Mesendoderm (in vitro differentiated cells): ENCODE data around the gene NOD1.

Experiments
- DNase-seq: peaks from one replicate; pipeline ENCODE4 v3.0.0; 2013
- H2AK5ac ChIP-seq: 2 replicates; pipeline ENCODE4 v1.6.1; 2013; ENCODE audit warnings: low read length, inconsistent platforms
- H2BK120ac ChIP-seq: 2 replicates; pipeline ENCODE4 v1.6.1; 2013; ENCODE audit warnings: low read depth, mild to moderate bottlenecking, low read length, moderate library complexity, mixed read lengths
- H2BK15ac ChIP-seq: replicated peaks from 2 replicates; pipeline ENCODE4 v1.6.1; 2013; ENCODE audit warnings: low read depth, mild to moderate bottlenecking, moderate library complexity
- H2BK5ac ChIP-seq: 2 replicates; pipeline ENCODE4 v1.6.1; 2013; ENCODE audit warnings: low read length, inconsistent platforms
- H3K18ac ChIP-seq: 2 replicates; pipeline ENCODE4 v1.6.1; 2013; ENCODE audit warnings: mild to moderate bottlenecking, low read length, mixed read lengths
- H3K23ac ChIP-seq: one replicate; pipeline ENCODE4 v1.6.1; 2013; ENCODE audit warnings: low read length
- H3K27ac ChIP-seq: 2 replicates; pipeline ENCODE4 v1.5.1; 2013; ENCODE audit warnings: low read depth, mild to moderate bottlenecking, inconsistent platforms, low read length, moderate library complexity
- H3K27me3 ChIP-seq: 2 replicates; pipeline ENCODE4 v1.6.1; 2013; ENCODE audit warnings: low read length, control low read depth, mild to moderate bottlenecking, inconsistent platforms; ENCODE audit not compliant: insufficient read depth, poor library complexity
- H3K36me3 ChIP-seq: 2 replicates; pipeline ENCODE4 v1.6.1; 2013; ENCODE audit warnings: low read length, inconsistent platforms; ENCODE audit not compliant: control insufficient read depth, insufficient read depth
- H3K4ac ChIP-seq: one replicate; pipeline ENCODE4 v1.6.1; 2013; ENCODE audit warnings: low read depth, mild to moderate bottlenecking, low read length, moderate library complexity
- H3K4me1 ChIP-seq: 2 replicates; pipeline ENCODE4 v1.6.1; 2013; ENCODE audit warnings: low read depth, low read length, inconsistent platforms; ENCODE audit not compliant: control insufficient read depth
- H3K4me2 ChIP-seq: 2 replicates; pipeline ENCODE4 v1.6.1; 2013; ENCODE audit warnings: low read length
- H3K4me3 ChIP-seq: 2 replicates; pipeline ENCODE4 v1.5.1; 2013; ENCODE audit warnings: mild to moderate bottlenecking, low read length
- H3K56ac ChIP-seq: one replicate; pipeline ENCODE4 v1.6.1; 2013; ENCODE audit warnings: low read length
- H3K79me1 ChIP-seq: 2 replicates; pipeline ENCODE4 v1.6.1; 2013; ENCODE audit warnings: low read length, inconsistent platforms
- H3K79me2 ChIP-seq: 2 replicates; pipeline ENCODE4 v1.6.1; 2013; ENCODE audit warnings: mild to moderate bottlenecking, low read length; ENCODE audit not compliant: control insufficient read depth, insufficient read depth
- H3K9ac ChIP-seq: 2 replicates; pipeline ENCODE4 v1.6.1; 2013; ENCODE audit warnings: low read length, inconsistent platforms
- H4K5ac ChIP-seq: one replicate; pipeline ENCODE4 v1.6.1; 2013; ENCODE audit warnings: low read length
- H4K8ac ChIP-seq: one replicate; pipeline ENCODE4 v1.6.1; 2013; ENCODE audit warnings: low read depth, mild to moderate bottlenecking, control low read depth, low read length, moderate library complexity
- WGBS: extraction: QIAGEN DNeasy Blood & Tissue Kit; methylation state at CpG from one replicate; pipeline ENCODE4 v1.1.7; 2013; ENCODE audit warnings: low lambda C conversion rate, missing lambda C conversion rate; ENCODE audit not compliant: insufficient coverage; ENCODE audit errors: extremely low coverage; 5-methylcytosine and 5-hydroxymethylcytosine counted together

Gene NOD1

GRCh38 chr7:30514177-30514576 lies 35.6 kb upstream of the NOD1 start:
- H3K4ac ChIP-seq: no peak overlapping the region
- H3K9ac ChIP-seq: no peak overlapping the region
- H2BK5ac ChIP-seq: no peak overlapping the region
- no peak overlapping the region for H4K8ac ChIP-seq
- no peak overlapping the region for H3K23ac ChIP-seq
- no peak for DNase-seq
- no peak overlapping the region for H2BK120ac ChIP-seq
- H2AK5ac ChIP-seq: no peak overlapping the region
- H3K79me1 ChIP-seq: no peaks in the 10 kb centered on the region
- H4K5ac ChIP-seq: no peak overlapping the region
- H3K4me2 ChIP-seq: no peak overlapping the region
- no peaks in the 10 kb centered on the region for H3K27me3 ChIP-seq
- no peaks in the 10 kb centered on the region for H3K79me2 ChIP-seq
- no peak overlapping the region for H3K27ac ChIP-seq
- H3K56ac ChIP-seq: no peak overlapping the region
- no peak overlapping the region for H3K4me3 ChIP-seq
- H3K36me3 ChIP-seq: no peaks in the 10 kb centered on the region
- no CpG with 5 or more reads among the region's 3 CpGs for WGBS
- H3K18ac ChIP-seq: no peak overlapping the region
- no peak overlapping the region for H2BK15ac ChIP-seq
- no peaks in the 10 kb centered on the region for H3K4me1 ChIP-seq

- H4K5ac ChIP-seq: no peak overlapping the region
- no peak overlapping the region for H3K18ac ChIP-seq
- no peak overlapping the region for H2BK15ac ChIP-seq
- no peak overlapping the region for H3K27ac ChIP-seq
- no peak overlapping the region for H3K56ac ChIP-seq
- no peaks in the 10 kb centered on the region for H3K27me3 ChIP-seq
- H2AK5ac ChIP-seq: no peak overlapping the region
- H3K9ac ChIP-seq: no peak overlapping the region
- no peak overlapping the region for H4K8ac ChIP-seq
- no peaks in the 10 kb centered on the region for H3K79me1 ChIP-seq
- no peak overlapping the region for H3K4me2 ChIP-seq
- H3K36me3 ChIP-seq: no peaks in the 10 kb centered on the region
- H3K23ac ChIP-seq: no peak overlapping the region
- no peak for DNase-seq
- no peak overlapping the region for H3K4me3 ChIP-seq
- no peaks in the 10 kb centered on the region for H3K79me2 ChIP-seq
- no peak overlapping the region for H2BK120ac ChIP-seq
- H2BK5ac ChIP-seq: no peak overlapping the region
- no peaks in the 10 kb centered on the region for H3K4me1 ChIP-seq
- WGBS: no CpG with 5 or more reads among the region's 2 CpGs
- H3K4ac ChIP-seq: no peak overlapping the region
Observed at GRCh38 chr7:30513762-30514161, 35.2 kb upstream of the NOD1 start.

GRCh38 chr7:30511973-30512662 lies 33.5 kb upstream of the NOD1 start:
- H2BK15ac ChIP-seq: no peak overlapping the region
- H3K79me2 ChIP-seq: no peaks in the 10 kb centered on the region
- H4K5ac ChIP-seq: no peak overlapping the region
- H3K4ac ChIP-seq: no peak overlapping the region
- no peak for DNase-seq
- H3K36me3 ChIP-seq: no peaks in the 10 kb centered on the region
- no peak overlapping the region for H3K23ac ChIP-seq
- H2BK5ac ChIP-seq: no peak overlapping the region
- H4K8ac ChIP-seq: no peak overlapping the region
- H3K4me3 ChIP-seq: no peak overlapping the region
- H3K4me1 ChIP-seq: no peaks in the 10 kb centered on the region
- H3K4me2 ChIP-seq: no peak overlapping the region
- H3K56ac ChIP-seq: no peak overlapping the region
- WGBS: no CpG with 5 or more reads among the region's 1 CpG
- no peak overlapping the region for H2BK120ac ChIP-seq
- H3K9ac ChIP-seq: no peak overlapping the region
- no peaks in the 10 kb centered on the region for H3K27me3 ChIP-seq
- no peak overlapping the region for H3K18ac ChIP-seq
- H3K27ac ChIP-seq: no peak overlapping the region
- H3K79me1 ChIP-seq: no peaks in the 10 kb centered on the region
- H2AK5ac ChIP-seq: no peak overlapping the region

- no peak overlapping the region for H4K5ac ChIP-seq
- no peaks in the 10 kb centered on the region for H3K79me1 ChIP-seq
- H3K36me3 ChIP-seq: no peaks in the 10 kb centered on the region
- no peak overlapping the region for H3K27ac ChIP-seq
- no peak overlapping the region for H3K4ac ChIP-seq
- H3K4me1 ChIP-seq: no peaks in the 10 kb centered on the region
- H3K56ac ChIP-seq: no peak overlapping the region
- DNase-seq: no peak
- H2AK5ac ChIP-seq: no peak overlapping the region
- no peak overlapping the region for H4K8ac ChIP-seq
- H3K27me3 ChIP-seq: no peaks in the 10 kb centered on the region
- H3K4me3 ChIP-seq: no peak overlapping the region
- no peak overlapping the region for H2BK15ac ChIP-seq
- no peak overlapping the region for H3K4me2 ChIP-seq
- no peaks in the 10 kb centered on the region for H3K79me2 ChIP-seq
- H3K18ac ChIP-seq: no peak overlapping the region
- no peak overlapping the region for H2BK5ac ChIP-seq
- no peak overlapping the region for H2BK120ac ChIP-seq
- no peak overlapping the region for H3K23ac ChIP-seq
- H3K9ac ChIP-seq: no peak overlapping the region
- WGBS: no CpG with 5 or more reads among the region's 2 CpGs
Observed at GRCh38 chr7:30511494-30511893, 32.9 kb upstream of the NOD1 start.

- Histone ChIP-seq H3K4ac (no peak overlapping the region), H2BK5ac (no peak overlapping the region), H3K4me3 (no peak overlapping the region), H3K27me3 (no peaks in the 10 kb centered on the region), H3K27ac (no peak overlapping the region), H3K18ac (no peak overlapping the region), H3K36me3 (no peaks in the 10 kb centered on the region), H3K79me2 (no peaks in the 10 kb centered on the region), H4K5ac (no peak overlapping the region), H3K4me1 (no peaks in the 10 kb centered on the region), H3K4me2 (no peak overlapping the region), H4K8ac (no peak overlapping the region), H3K9ac (no peak overlapping the region), H3K56ac (no peak overlapping the region), H2AK5ac (no peak overlapping the region), H3K23ac (no peak overlapping the region), H3K79me1 (no peaks in the 10 kb centered on the region), H2BK15ac (no peak overlapping the region), H2BK120ac (no peak overlapping the region)
- WGBS: no CpG with 5 or more reads among the region's 4 CpGs
- DNase-seq: peak; percentile 54
Observed at GRCh38 chr7:30510124-30511075, 31.8 kb upstream of the NOD1 start.
